ENCODE data around the gene TNFSF4. TPM values are rescaled to one million over a fixed set of nuclear protein-coding genes. Genes with fewer than 3 reads are reported as not detected.

The TNFSF4 gene
- total RNA-seq, 1 experiment from 2014 or later = 0.89 TPM

- ChIA-PET CTCF (no interaction called here), POLR2A (no interaction called here), RAD21 (ENCODE audit: low non-redundant PET in 1 of 2, low total read pairs in 2 of 2, uncharacterized antibody in 2 of 2, unreplicated experiment in 2 of 2) (no interaction called here)
- Histone ChIP-seq H3K9ac (ENCODE audit: low read length) (no peak overlapping the region), H3K27me3 (ENCODE audit: insufficient read depth, low read length) (no peaks in the 10 kb centered on the region), H2AFZ (ENCODE audit: low read depth, low read length, poor library complexity, severe bottlenecking) (no peak overlapping the region), H3K9me3 (ENCODE audit: control insufficient read depth in 1 of 2, insufficient read depth in 1 of 2, low read depth in 1 of 2, low read length in 2 of 2) (no peaks in the 10 kb centered on the region), H3K4me1 (ENCODE audit: control insufficient read depth in 1 of 2, insufficient read depth in 2 of 2, low read length in 2 of 2) (no peaks in the 10 kb centered on the region), H4K20me1 (ENCODE audit: insufficient read depth) (no peaks in the 10 kb centered on the region), H3K79me2 (ENCODE audit: insufficient read depth, low read length) (no peaks in the 10 kb centered on the region), H3K36me3 (ENCODE audit: control insufficient read depth in 1 of 2, insufficient read depth in 2 of 2, low read length in 2 of 2) (no peaks in the 10 kb centered on the region), H3K4me2 (ENCODE audit: low read length) (no peak overlapping the region), H3K27ac (ENCODE audit: low read depth, low read length) (no peak overlapping the region), H3K9me2 (ENCODE audit: insufficient read depth) (no peaks in the 10 kb centered on the region), H3K4me3 (replicated peaks in 1 of 2; ENCODE audit: low read depth in 1 of 2, low read length in 2 of 2) (no peak overlapping the region)
- intact Hi-C loops (cut with micrococcal nuclease) = no loop called here
- no peak for DNase-seq (ENCODE audit: low read depth, low spot score)
- TF ChIP-seq ZFX (IDR thresholded peaks at IDR 0.05) = no peak
- no peak for TF ChIP-seq EZH2phosphoT487 (IDR thresholded peaks at IDR 0.05; ENCODE audit: borderline replicate concordance)
- no peak for TF ChIP-seq TCF7L2 (IDR thresholded peaks at IDR 0.05; ENCODE audit: borderline replicate concordance, extremely low read depth, insufficient read depth, insufficient read length)
- TF ChIP-seq, protein P1, sequence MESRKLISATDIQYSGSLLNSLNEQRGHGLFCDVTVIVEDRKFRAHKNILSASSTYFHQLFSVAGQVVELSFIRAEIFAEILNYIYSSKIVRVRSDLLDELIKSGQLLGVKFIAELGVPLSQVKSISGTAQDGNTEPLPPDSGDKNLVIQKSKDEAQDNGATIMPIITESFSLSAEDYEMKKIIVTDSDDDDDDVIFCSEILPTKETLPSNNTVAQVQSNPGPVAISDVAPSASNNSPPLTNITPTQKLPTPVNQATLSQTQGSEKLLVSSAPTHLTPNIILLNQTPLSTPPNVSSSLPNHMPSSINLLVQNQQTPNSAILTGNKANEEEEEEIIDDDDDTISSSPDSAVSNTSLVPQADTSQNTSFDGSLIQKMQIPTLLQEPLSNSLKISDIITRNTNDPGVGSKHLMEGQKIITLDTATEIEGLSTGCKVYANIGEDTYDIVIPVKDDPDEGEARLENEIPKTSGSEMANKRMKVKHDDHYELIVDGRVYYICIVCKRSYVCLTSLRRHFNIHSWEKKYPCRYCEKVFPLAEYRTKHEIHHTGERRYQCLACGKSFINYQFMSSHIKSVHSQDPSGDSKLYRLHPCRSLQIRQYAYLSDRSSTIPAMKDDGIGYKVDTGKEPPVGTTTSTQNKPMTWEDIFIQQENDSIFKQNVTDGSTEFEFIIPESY (IDR thresholded peaks at IDR 0.05; ENCODE audit: extremely low read depth, insufficient replicate concordance, low read length) = no peak
- TF ChIP-seq SP1 (IDR thresholded peaks at IDR 0.05; ENCODE audit: low read depth) = no peak
- no peak for TF ChIP-seq ATF3 (IDR thresholded peaks at IDR 0.05)
- no peak for TF ChIP-seq ZNF274 (IDR thresholded peaks at IDR 0.05; ENCODE audit: low read depth, low read length)
- no peak for TF ChIP-seq EZH2 (IDR thresholded peaks at IDR 0.05)
- no peak for TF ChIP-seq SIN3A (IDR thresholded peaks at IDR 0.05; ENCODE audit: low read depth)
- TF ChIP-seq CEBPB (IDR thresholded peaks at IDR 0.05; ENCODE audit: low read depth) = no peak
- BruUV-seq (replicated peaks) = no TSS peak
- ATAC-seq = no peak
These were observed 66.4 kb downstream of the TNFSF4 start for GRCh38 chr1:173140733-173141132.
